GDM1 (cell line): ENCODE measurements around the gene APBA1.
"Not testable (repeated sequence)": the region's sequence is repeated elsewhere in the genome, so short reads cannot be mapped to it uniquely, and the experiment has no call there.

Source experiments
- DNase-seq: peaks from one replicate; lab custom pipeline; 2025; lab: John Stamatoyannopoulos, UW

The APBA1 gene

DNA sequence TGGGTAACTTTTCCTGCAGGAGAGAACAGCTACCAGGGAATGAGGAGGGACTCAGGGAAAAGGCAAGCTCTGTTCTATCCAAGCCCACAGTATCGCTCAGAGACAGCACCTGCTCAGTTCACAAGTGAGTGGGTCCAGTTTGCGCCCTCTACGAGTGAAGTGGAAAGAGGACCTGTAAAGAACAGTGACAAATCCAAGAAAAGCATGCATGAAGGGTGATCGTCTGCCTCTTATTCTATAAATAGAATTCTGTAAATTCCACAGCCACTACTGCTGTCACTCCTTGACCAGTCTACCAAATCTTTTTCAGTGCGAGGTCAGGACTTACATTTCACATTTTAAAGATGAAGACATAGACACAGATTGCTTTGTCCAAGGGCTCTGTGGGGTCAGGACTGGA lies 229.7 kb downstream of the APBA1 start:
- no peak for DNase-seq

DNA sequence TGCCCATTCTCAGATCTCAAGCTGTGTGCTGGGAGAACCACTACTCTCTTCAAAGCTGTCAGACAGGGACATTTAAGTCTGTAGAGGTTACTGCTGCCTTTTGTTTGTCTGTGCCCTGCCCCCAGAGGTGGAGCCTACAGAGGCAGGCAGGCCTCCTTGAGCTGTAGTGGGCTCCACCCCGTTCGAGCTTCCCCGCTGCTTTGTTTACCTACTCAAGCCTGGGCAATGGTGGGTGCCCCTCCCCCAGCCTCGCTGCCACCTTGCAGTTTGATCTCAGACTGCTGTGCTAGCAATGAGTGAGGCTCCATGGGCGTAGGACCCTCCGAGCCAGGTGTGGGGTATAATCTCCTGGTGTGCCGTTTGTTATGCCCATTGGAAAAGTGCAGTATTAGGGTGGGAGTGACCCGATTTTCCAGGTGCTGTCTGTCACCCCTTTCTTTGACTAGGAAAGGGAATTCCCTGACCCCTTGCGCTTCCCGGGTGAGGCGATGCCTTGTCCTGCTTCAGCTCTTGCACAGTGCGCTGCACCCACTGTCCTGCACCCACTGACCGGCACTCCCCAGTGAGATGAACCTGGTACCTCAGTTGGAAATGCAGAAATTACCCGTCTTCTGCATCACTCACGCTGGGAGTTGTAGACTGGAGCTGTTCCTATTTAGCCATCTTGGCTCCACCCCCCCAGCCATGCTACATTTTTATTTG lies 231.8 kb downstream of the APBA1 start:
- not testable (repeated sequence) for DNase-seq

DNA sequence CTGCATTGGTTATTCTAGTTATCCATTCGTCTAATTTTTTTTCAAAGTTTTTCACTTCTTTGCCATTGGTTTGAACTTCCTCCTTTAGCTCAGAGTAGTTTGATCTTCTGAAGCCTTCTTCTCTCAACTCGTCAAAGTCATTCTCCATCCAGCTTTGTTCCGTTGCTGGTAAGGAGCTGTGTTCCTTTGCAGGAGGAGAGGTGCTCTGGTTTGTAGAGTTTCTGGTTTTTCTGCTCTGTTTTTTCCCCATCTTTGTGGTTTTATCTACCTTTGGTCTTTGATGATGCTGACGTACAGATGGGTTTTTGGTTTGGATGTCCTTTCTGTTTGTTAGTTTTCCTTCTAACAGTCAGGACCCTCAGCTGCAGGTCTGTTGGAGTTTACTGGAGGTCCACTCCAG lies 232.5 kb downstream of the APBA1 start:
- not testable (repeated sequence) for DNase-seq

DNA sequence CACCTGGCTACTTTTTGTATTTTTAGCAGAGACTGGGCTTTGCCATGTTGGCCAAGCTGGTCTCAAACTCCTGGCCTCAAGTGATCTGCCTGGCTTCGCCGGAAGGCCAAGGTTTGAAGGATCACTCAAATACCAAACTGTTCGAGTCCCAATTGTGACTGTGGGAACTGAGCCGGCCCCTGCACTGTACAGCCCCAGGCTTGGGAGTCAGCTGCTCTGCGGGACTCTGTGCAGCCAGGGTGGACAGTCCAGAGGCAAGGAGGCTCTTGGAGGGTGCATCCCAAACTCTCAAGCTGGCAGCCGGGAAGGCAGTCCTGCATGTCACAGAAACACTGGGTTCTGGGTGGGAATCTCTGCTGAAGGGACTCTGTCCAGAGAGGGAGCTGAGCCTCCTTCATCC lies 238.2 kb downstream of the APBA1 start:
- no peak for DNase-seq

DNA sequence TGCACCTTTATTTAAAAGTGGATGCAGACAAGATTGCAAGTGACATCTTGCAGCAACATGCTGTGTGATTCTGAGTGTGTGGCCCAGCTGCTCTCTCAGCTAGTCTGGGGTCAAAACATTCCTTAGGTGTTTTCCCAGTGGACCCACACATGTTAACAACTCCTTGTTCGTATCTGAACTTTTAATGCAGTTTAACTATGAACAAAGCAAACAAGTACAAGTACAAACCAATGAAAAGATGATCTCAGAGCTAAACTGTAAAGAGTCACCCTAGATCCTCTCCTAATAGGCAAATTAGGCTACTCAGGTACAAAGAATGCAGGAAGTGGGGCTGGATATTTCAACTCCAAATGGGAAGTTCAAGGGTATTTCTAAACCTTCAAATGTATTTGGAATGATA lies 238.8 kb downstream of the APBA1 start:
- no peak for DNase-seq

DNA sequence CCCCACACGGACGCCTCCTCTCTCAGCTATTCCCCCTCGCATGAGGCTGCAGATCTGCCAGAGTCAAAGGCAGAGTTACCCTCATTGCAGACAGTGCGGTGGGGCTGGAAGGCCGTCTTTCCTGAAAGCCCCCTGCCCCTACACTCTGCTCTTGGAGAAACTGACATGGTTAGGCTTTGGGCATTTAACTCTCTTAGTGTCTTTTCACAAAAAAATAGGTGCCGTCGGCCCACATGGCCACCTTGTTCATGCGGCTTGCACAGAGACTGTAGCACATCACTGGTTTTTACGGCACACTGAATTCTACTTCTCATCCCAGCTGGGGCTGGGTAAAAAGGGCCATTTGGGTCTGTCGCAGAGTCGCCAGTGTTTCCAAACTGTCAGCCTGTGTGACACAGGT lies 239.5 kb downstream of the APBA1 start:
- no peak for DNase-seq

DNA sequence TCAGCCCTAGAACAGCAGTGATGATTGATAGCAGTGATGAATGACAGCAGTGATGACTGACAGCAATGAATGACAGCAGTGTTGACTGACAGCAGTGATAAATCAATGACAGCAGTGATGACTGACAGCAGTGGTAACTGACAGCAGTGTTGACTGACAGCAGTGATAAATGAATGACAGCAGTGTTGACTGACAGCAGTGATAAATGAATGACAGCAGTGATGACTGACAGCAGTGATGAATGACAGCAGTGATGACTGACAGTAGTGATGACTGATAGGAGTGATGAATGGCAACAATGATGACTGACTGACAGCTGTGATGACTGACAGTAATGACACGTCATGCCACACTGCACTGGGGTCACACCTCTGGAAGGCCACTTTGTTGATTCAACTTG lies 240.4 kb downstream of the APBA1 start:
- DNase-seq, result no peak

DNA sequence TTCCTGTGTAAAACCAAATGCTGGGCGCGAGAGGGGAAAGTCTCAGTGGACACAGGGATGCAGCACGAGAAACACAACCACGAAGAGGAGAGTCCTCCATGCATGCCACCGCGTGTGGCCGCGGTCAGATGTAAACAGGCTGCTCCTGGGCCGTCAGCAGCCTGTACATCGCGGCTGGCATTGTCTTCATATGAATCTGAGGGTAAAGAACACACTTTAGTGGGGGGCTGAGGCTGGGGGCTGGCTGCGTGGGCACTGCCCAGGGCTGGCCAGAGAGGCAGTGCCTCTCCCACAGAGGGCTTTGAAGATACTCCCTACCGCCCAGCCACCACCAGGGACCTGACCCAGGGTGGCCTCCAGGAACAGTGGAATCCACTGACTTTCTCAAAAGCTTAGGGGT lies 241.0 kb downstream of the APBA1 start:
- DNase-seq, result no peak

DNA sequence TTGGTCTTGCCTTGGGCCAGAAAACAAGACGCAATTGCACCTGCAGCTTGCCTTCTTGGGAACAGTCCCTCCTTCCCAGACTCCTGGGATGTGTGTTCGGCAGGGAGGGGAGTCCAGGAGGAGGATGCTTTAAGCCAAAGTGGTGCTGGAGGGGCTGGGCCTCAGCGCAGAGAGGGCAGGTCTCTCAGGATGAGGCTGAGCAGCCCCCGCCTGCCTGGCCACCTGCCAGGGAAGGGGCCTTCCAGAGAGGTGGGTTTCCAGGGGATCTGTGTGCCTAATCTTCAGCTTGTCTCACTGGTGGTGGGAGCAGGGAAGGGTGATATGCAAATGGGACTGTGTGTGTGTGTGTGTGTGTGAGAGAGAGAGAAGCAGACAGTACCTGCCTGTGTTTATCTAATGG lies 242.0 kb downstream of the APBA1 start:
- no peak for DNase-seq

DNA sequence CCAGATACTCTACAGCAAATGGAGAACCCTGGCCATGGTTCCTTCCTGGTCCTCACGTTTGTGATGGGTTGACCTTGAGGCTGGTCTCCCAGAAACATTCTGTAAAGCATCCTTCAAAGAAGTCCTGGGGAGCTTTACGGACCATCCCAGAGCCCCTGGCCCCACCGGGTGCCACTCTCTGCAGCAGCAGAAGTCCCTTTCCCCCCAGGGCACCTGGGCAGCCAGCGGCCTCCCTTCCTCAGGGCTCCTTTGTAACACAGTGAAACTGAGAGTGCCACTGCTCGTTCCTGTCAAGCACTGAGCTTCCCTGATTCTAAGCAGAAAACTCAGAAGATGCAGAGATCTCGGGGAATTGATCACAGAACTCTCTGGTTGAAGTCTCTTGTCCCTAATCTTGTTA lies 242.9 kb downstream of the APBA1 start:
- DNase-seq, result no peak

DNA sequence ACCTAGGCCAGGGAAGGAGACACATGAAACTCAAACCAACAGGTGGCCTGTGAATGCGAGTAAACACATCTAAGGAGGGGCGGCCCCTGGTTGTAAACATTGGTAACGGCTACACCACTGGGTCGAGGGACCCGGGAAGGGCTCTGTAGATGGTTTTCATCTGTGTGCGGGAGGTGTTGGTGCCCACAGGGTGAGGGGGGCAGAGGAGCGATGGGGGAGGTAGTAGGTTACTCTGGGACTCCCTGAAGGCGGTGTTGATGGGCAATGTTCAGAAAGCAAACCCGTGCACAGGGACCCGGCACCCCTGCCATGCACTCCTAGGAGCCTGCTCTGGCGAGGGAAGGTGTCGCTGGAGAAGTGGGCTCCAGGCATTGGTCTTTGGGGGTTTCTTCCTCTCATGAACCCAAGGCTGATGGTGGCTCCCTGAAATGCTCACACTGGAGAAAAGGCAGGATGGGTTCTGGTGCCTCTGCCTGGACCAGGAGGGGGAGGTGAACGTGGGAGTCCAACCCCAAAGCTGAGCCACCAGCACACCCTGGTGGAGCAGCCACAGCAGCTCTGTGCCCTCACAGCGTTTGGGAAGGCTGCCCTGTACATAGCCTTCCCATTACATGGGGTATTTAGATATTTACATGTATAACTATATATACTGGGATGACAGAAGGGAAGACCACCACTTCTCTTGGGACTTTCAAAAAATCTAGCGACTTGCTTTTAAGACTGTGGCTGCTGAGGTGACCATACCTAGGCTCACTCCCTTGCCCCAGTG lies 244.0 kb downstream of the APBA1 start:
- DNase-seq, result no peak

DNA sequence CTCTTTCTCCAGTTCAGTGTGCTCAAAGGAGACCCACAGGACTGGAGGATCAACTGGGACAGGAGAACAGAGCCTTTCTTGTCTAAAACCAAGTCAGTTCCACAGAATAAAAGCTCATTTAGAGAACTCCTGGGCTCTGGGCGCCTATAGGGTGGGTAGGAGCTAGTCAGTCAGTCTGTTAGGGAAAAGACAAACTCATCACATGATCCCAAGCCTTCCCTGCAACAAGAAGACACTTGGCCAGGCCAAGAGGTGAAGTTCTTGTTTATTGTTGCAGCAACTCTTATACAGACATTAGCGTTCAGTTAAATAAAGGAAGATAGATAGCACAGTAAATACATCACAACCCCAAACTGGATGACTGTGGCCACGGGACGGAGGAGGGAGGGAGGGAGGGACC lies 244.9 kb downstream of the APBA1 start:
- DNase-seq, result no peak

DNA sequence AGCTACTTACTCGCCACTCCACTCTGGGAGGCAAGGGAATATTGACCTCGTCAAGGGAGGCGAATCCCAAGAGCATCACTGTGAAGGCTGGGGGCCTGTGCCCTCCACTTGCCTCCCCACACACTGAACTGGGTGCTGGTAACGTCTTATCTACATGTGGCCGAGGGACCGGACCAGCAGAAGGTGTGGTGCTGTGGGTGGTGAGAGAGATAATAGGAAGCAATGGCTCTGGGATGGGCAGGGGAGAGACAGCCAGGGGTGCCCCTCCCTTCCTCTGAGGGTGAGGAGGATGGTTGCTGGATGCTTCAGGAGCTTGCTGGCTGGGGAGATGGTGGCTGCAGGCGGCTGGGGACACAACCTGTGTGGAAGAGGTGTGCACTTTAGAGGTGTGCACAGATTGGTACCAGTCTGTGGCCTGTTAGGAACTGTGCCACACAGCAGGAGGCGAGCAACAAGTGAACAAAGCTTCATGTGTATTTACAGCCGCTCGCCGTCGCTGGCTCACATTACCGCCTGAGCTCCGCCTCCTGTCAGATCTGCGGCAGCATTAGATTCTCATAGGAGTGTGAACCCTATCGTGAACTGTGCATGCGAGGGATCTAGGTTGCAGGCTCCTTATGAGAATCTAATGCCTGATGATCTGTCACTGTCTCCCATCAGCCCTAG lies 246.9 kb downstream of the APBA1 start:
- no peak for DNase-seq

DNA sequence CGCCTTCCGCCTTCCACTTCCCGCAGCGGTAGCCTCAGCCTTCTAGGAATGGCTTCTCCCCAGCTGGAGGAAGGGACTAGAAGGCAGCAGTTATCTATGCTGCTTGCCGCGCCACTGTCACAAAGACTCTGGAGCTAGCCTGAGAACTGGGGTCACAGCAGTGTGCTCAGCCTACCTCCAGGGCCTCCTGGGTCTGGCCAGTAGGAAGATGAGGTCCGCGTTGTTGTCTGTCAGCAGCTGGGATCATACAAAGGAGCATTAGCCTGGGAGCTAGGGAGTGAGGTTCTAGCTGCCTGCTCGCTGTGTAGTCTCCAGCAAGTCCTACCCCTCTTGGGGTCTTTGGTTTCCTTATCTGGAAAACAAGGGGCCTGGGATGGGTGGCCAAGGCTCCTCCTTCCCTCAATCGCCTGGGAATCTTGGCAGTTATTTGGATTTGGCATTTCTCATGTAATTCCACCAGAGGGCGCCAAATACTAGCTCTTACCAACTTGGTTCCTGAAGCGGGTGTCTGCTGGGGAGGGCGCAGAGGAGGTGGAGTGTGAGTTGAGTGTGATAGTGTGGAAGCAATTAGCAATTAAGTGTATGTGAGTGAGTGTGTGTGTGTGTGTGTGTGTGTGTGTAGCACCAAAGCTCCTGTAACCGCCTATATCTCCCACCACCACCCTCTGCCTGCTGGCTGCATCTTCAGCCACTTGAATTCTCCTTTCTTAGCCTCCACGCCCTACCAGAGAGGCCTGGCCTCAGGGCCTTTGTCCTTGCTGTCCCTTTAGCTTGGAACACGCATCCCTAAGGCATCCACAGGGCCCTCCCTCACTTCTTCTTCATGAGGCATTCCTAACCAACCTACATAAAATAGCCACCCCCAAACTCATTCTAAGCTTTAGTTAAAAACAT lies 250.0 kb downstream of the APBA1 start:
- DNase-seq, result peak; percentile 11

DNA sequence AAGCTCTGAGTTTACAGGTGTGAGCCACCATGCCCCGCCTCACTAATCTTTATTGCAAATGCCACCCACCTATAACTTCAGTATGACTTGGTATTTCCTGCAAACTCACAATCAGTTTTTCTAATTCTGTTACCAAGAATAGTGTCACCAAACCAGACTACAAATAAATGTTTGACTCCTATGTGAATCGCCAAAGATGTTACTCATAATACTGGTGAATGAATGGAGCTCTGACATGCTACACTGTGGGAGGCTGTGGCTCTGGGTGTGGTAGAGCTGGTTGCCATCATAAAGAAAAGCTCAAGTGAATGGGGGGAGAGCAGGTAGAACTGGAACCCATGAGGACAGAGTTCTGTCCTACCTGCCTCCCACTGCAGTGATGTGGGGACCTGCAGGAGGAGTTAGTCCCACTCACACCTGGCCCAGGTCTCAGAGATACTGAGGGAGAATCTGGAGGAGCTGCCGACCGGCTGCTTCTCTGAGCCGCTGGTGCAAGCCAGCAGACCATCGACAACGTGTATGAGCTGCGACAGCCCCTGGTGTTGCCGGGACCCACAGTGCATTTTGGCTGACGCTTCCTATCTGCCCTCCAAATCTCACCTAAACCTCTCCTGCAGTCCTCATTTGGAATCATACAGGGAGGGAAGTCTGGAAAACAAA lies 251.4 kb downstream of the APBA1 start:
- DNase-seq, result no peak

DNA sequence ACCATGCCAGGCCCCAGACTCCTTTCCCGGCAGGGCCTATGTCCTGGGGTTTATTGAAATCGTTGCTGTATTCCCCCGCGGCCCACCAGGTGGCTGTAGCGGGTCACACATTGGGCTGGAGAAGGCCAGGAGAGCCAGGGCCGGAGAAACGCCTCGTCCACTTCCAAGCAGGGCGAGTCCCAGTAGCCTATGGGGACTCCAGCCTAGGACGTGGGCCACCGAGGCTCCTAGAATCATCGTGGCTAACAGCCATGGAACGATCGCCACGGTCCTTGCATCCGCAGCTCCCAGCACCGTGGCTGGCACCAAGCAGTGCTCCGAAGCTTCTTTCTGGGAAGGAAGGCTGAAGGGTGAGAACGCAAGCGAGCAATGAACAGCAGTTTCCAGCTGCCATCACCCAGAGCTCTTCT lies 259.4 kb downstream of the APBA1 start:
- no peak for DNase-seq

DNA sequence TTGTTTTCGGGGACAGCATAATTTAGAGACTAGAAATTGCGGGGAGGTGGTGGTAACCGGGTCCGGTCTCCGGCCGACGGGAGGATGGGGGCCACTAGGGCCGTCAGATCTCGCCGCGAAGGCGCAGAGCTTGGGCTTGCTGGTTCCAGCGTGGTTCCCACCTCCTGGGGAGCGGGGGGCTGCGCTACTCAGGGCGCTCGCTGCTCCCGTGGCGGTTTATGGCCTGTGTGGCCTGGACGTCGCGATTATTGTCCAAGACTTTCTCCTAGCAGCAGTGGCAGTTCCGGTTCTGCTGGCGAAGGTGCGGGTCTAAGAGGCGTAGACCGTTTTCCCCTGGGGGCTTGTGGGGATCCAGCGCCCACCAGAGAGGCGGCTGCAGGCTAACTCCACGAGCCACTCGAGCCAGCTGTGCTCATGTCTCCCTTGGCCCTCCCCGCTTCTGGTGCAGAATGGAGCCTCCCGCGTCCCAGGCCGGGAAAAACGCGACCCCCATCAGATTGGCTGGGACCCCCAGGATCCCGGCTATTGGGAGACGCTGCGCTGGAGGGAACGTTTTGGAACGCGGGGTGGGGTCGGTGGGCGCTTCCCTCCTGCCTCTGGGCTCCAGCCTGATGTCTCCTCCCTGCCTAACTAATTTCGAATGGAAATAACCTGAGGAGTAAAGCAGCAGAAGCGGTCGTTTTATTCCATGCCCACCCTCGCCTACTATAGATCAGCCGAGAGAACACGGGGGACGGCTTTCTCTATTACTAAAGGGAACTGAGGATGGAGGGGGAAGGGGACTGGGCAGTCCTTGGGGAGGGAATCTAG lies 260.0 kb downstream of the APBA1 start:
- DNase-seq, result no peak

DNA sequence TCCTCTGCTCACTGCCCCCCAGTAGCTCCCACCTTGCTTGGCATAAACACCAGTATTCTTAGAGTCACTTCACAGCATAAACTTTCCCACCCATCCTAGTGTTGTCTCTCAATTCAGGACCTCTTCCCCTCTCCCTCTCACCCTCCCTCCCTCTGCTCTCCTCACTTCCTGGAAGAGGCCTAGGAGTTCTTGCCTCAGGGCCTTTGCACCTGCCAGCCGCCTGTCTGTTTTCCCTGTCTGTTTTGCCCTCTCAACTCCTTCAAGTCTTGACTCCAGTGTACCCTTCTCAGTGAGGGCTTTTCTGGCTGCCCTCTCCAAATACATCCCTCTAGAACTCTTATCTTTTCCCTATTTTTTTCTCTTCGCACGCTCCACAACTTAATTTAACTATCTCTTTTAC lies 260.9 kb downstream of the APBA1 start:
- DNase-seq, result no peak

DNA sequence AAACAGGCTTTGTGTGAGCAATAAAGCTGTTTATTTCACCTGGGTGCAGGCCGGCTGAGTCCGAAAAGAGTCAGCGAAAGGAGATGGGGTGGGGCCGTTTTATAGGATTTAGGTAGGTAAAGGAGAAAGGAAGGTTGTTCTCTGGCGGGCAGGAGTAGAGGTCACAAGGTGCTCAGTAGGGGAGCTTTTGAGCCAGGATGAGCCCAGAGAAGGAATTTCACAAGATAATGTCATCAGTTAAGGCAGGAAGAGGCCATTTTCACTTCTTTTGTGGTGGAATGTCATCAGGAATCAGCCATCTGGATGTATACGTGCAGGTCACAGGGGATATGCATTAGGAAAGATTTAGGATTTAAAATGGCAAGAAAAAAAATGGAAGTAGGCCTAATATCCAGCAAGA lies 262.2 kb downstream of the APBA1 start:
- not testable (repeated sequence) for DNase-seq

DNA sequence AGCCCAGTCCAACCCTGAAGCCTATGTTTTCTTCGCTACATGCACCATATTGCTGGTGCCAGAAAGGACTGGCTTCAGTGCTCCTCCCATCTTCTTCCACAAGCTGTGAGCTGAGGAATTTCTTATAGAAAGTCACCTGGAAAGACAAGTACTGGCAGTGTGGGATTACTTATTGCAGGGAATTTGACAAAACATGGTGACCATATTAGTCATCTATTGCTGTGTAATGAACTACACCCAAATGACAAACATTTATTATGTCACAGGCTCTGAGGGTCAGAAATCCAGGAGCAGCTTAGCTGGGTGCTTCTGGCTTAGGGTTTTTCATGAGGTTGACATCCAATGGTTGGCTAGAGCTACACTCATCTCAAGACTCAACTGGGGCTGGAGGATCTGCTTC lies 271.7 kb downstream of the APBA1 start:
- DNase-seq, result no peak
